IMR-90 (cell line): ENCODE measurements around the gene LRFN2. TPM values are rescaled to one million over a fixed set of nuclear protein-coding genes. Genes with fewer than 3 reads are reported as not detected.

Experiments
- ATAC-seq: fragments of 200-7000 bp; cut with Tn5 transposase; 2 replicates; pipeline ENCODE4 v1.9.1; 2020; ENCODE audit warnings: low read depth, mild to moderate bottlenecking, moderate library complexity
- BruUV-seq: library from RNA; stranded (reverse); fragments of 400-500 nt; replicated peaks from 2 replicates; lab custom pipeline; 2021; lab: Mats Ljungman, UMichigan
- CTCF ChIA-PET: fragments of 300-600 bp; formaldehyde crosslinking; extraction: SDS; loops from one replicate; lab custom pipeline; 2021; ENCODE audit warnings: antibody characterized with exemption; lab: Yijun Ruan, JAX
- POLR2A ChIA-PET: fragments of 300-600 bp; sonication (Branson Sonifier 250); formaldehyde crosslinking; loops from one replicate; lab custom pipeline; 2022; ENCODE audit warnings: antibody characterized with exemption; ENCODE audit not compliant: unreplicated experiment; lab: Charles Lee
- DNase-seq: peaks from one replicate; pipeline ENCODE4 v3.0.0; 2013
- H2AFZ ChIP-seq: replicated peaks from 2 replicates; pipeline ENCODE3; 2013; ENCODE audit warnings: low read length, mild to moderate bottlenecking; ENCODE audit not compliant: poor library complexity
- H2AK5ac ChIP-seq: 2 replicates; pipeline ENCODE4 v1.6.1; 2013; ENCODE audit warnings: low read depth, low read length, inconsistent platforms
- H2AK9ac ChIP-seq: replicated peaks from 2 replicates; pipeline ENCODE3; 2013; ENCODE audit warnings: mild to moderate bottlenecking, low read depth, low read length, moderate library complexity; ENCODE audit not compliant: poor library complexity
- H2BK120ac ChIP-seq: 2 replicates; pipeline ENCODE4 v1.6.1; 2013; ENCODE audit warnings: low read depth, low read length, inconsistent platforms
- H2BK15ac ChIP-seq: 3 replicates; pipeline ENCODE4 v1.6.1; 2013; ENCODE audit warnings: low read depth, low read length, inconsistent platforms
- H2BK20ac ChIP-seq: 2 replicates; pipeline ENCODE4 v1.6.1; 2013; ENCODE audit warnings: low read depth, mild to moderate bottlenecking, inconsistent platforms, low read length, moderate library complexity
- H2BK5ac ChIP-seq: 2 replicates; pipeline ENCODE4 v1.6.1; 2013; ENCODE audit warnings: mild to moderate bottlenecking, low read depth, low read length, inconsistent platforms; ENCODE audit not compliant: poor library complexity, severe bottlenecking
- H3K14ac ChIP-seq: replicated peaks from 2 replicates; pipeline ENCODE4 v1.6.1; 2013; ENCODE audit warnings: low read depth, low read length, inconsistent platforms
- H3K18ac ChIP-seq: 2 replicates; pipeline ENCODE4 v1.6.1; 2013; ENCODE audit warnings: low read depth, low read length, control low read depth
- H3K23ac ChIP-seq: 2 replicates; pipeline ENCODE4 v1.6.1; 2013; ENCODE audit warnings: low read depth, low read length, inconsistent platforms
- H3K27ac ChIP-seq: 2 replicates; pipeline ENCODE4 v1.5.1; 2013; ENCODE audit warnings: mild to moderate bottlenecking, control low read depth, low read length; ENCODE audit not compliant: insufficient read depth
- H3K27me3 ChIP-seq: 2 replicates; pipeline ENCODE4 v1.6.1; 2013; ENCODE audit warnings: low read length; ENCODE audit not compliant: control insufficient read depth, insufficient read depth
- H3K36me3 ChIP-seq: 2 replicates; pipeline ENCODE4 v1.6.1; 2013; ENCODE audit warnings: low read length, mixed read lengths; ENCODE audit not compliant: control insufficient read depth, insufficient read depth
- H3K4ac ChIP-seq: 2 replicates; pipeline ENCODE4 v1.6.1; 2013; ENCODE audit warnings: low read depth, low read length, inconsistent platforms
- H3K4me1 ChIP-seq: 2 replicates; pipeline ENCODE4 v1.6.1; 2013; ENCODE audit warnings: low read length, mixed read lengths; ENCODE audit not compliant: control insufficient read depth, insufficient read depth
- H3K4me2 ChIP-seq: 2 replicates; pipeline ENCODE4 v1.6.1; 2013; ENCODE audit warnings: low read depth, mild to moderate bottlenecking, control low read depth, low read length, moderate library complexity
- H3K4me3 ChIP-seq: 2 replicates; pipeline ENCODE4 v1.5.1; 2013; ENCODE audit warnings: low read depth, mild to moderate bottlenecking, control low read depth, low read length, moderate library complexity; ENCODE audit not compliant: insufficient read depth
- H3K56ac ChIP-seq: 2 replicates; pipeline ENCODE4 v1.6.1; 2013; ENCODE audit warnings: low read length, inconsistent platforms; ENCODE audit not compliant: insufficient read depth; ENCODE audit errors: extremely low read depth
- H3K79me1 ChIP-seq, 2 experiments: 2 replicates each; pipeline ENCODE4 v1.6.1; 2013; ENCODE audit warnings: low read length in 2 of 2, inconsistent platforms in 1 of 2, low read depth in 1 of 2
- H3K9ac ChIP-seq: 2 replicates; pipeline ENCODE4 v1.6.1; 2013; ENCODE audit warnings: low read depth, low read length, control low read depth
- H3K9me1 ChIP-seq: 2 replicates; pipeline ENCODE4 v1.6.1; 2013; ENCODE audit warnings: low read length, inconsistent platforms; ENCODE audit not compliant: insufficient read depth
- H3K9me3 ChIP-seq: 2 replicates; pipeline ENCODE4 v1.6.1; 2013; ENCODE audit warnings: low read length; ENCODE audit not compliant: control insufficient read depth, insufficient read depth
- H4K20me1 ChIP-seq: 2 replicates; pipeline ENCODE4 v1.6.1; 2013; ENCODE audit warnings: low read length, inconsistent platforms; ENCODE audit not compliant: insufficient read depth
- H4K5ac ChIP-seq: 2 replicates; pipeline ENCODE4 v1.6.1; 2013; ENCODE audit warnings: mild to moderate bottlenecking, low read depth, low read length, control low read depth
- H4K8ac ChIP-seq, 2 experiments: 2 replicates each; pipeline ENCODE4 v1.6.1; 2013; ENCODE audit warnings: low read depth in 2 of 2, low read length in 2 of 2, control low read depth in 1 of 2, inconsistent platforms in 1 of 2
- H4K91ac ChIP-seq: 2 replicates; pipeline ENCODE4 v1.6.1; 2013; ENCODE audit warnings: low read depth, low read length, inconsistent platforms; ENCODE audit not compliant: insufficient read depth
- CEBPB ChIP-seq: IDR thresholded peaks from 2 replicates; pipeline ENCODE4 v1.6.1; 2012; ENCODE audit warnings: low read depth, low read length, improper control_type of control experiment
- ELK1 ChIP-seq: fragments of 150-350 bp; IDR thresholded peaks from 2 replicates; pipeline ENCODE4 v1.6.1; 2016; ENCODE audit warnings: low read depth, mild to moderate bottlenecking, low read length, moderate library complexity, borderline replicate concordance
- FOS ChIP-seq: fragments of 150-350 bp; IDR thresholded peaks from 2 replicates; pipeline ENCODE4 v1.6.1; 2016; ENCODE audit warnings: low read depth, low read length
- MAFK ChIP-seq: IDR thresholded peaks from 2 replicates; pipeline ENCODE4 v1.6.1; 2012; ENCODE audit warnings: low read depth, low read length, improper control_type of control experiment
- MAZ ChIP-seq: IDR thresholded peaks from 2 replicates; pipeline ENCODE4 v1.6.1; 2012; ENCODE audit warnings: low read depth, mild to moderate bottlenecking, low read length, improper control_type of control experiment, moderate library complexity, borderline replicate concordance
- MXI1 ChIP-seq: IDR thresholded peaks from 2 replicates; pipeline ENCODE4 v1.6.1; 2012; ENCODE audit warnings: low read depth, mild to moderate bottlenecking, low read length, moderate library complexity, borderline replicate concordance
- NFE2L2 ChIP-seq: fragments of 150-350 bp; IDR thresholded peaks from 2 replicates; pipeline ENCODE4 v1.6.1; 2016; ENCODE audit warnings: low read depth, mild to moderate bottlenecking, low read length
- POLR2A ChIP-seq: IDR thresholded peaks from 2 replicates; pipeline ENCODE4 v1.6.1; 2012; ENCODE audit warnings: mild to moderate bottlenecking, low read depth, low read length
- RAD21 ChIP-seq: IDR thresholded peaks from 2 replicates; pipeline ENCODE4 v1.6.1; 2012; ENCODE audit warnings: low read length, improper control_type of control experiment
- RCOR1 ChIP-seq: IDR thresholded peaks from 2 replicates; pipeline ENCODE4 v1.6.1; 2012; ENCODE audit warnings: mild to moderate bottlenecking, low read length, improper control_type of control experiment; ENCODE audit not compliant: insufficient replicate concordance
- SMC3 ChIP-seq: fragments of 150-350 bp; IDR thresholded peaks from 2 replicates; pipeline ENCODE4 v1.6.1; 2016; ENCODE audit warnings: low read depth, mild to moderate bottlenecking, antibody characterized with exemption, low read length, moderate library complexity
- USF2 ChIP-seq: fragments of 150-350 bp; IDR thresholded peaks from 2 replicates; pipeline ENCODE4 v1.6.1; 2017; ENCODE audit warnings: mild to moderate bottlenecking, antibody characterized with exemption, low read length, low read depth
- WGBS, 2 experiments: methylation state at CpG; one replicate each; pipeline versions ENCODE4 v1.1.5 to v1.1.7; 2013; ENCODE audit warnings: missing lambda C conversion rate in 2 of 2; ENCODE audit not compliant: insufficient read length in 1 of 2; ENCODE audit errors: extremely low coverage in 2 of 2; 5-methylcytosine and 5-hydroxymethylcytosine counted together
- dilution Hi-C: fragments of 300-500 bp; cut with HindIII; formaldehyde crosslinking; loops from one replicate; pipeline ENCODE4 v1.14.3; 2018; ENCODE audit warnings: low sequenced_read_pairs; ENCODE audit not compliant: unreplicated experiment
- in situ Hi-C: fragments of 300-500 bp; cut with MboI; formaldehyde crosslinking; loops from 3 replicates; pipeline ENCODE4 v1.14.3; 2019; ENCODE audit warnings: low sequenced_read_pairs, inconsistent platforms, mixed read lengths
- intact Hi-C: fragments of 100-400 bp; cut with micrococcal nuclease; formaldehyde crosslinking; loops from 2 replicates; pipeline ENCODE4 v1.10.0; 2022
- polyA plus RNA-seq, 3 experiments: library from polyadenylated mRNA; depleted of rRNA; stranded (reverse); fragments of >200 nt; gene quantifications; 2 replicates each; pipeline ENCODE4 v1.2.3, GENCODE V29; 2012; ENCODE audit warnings: low replicate concordance in 1 of 3
- total RNA-seq: library from RNA; depleted of rRNA; stranded (reverse); fragments of >200 nt; gene quantifications from 2 replicates; pipeline ENCODE4 v1.2.3, GENCODE V29; 2012

The LRFN2 gene
- total and polyA plus RNA-seq, 2 of the 4 experiments (the other 2 are of a cell fraction) = not detected

DNA sequence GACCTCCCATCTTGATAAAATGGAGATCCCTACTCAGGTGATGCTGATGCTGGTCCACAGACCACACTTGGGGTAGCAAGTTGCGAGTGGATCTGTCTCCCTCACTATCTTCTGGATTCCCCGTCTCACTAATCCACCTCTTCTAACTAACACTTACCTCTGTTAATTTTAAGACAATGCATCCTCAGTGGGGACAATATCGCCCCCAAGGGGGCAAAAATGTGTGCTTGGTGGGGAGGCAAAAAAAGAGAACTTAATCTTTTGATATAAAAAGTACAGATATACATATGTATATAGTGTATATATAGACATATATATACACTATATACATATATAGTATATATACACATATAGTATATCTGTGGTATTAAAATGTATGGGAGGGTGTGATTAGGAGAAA, 4.3 kb downstream of the LRFN2 start:
- Histone ChIP-seq H3K9ac (no peak overlapping the region), H2AFZ (no peak overlapping the region), H2AK9ac (no peak overlapping the region), H3K36me3 (no peaks in the 10 kb centered on the region), H2BK20ac (no peak overlapping the region), H3K4ac (no peak overlapping the region), H3K18ac (no peak overlapping the region), H3K4me1 (no peaks in the 10 kb centered on the region), H3K79me1 (no peaks in the 10 kb centered on the region), H3K14ac (no peak overlapping the region), H4K91ac (no peak overlapping the region), H3K27me3 (peaks cover 27% of the 10 kb centered on the region), H4K8ac (no peak overlapping the region), H2BK15ac (no peak overlapping the region), H3K4me3 (no peak overlapping the region), H4K5ac (no peak overlapping the region), H4K20me1 (no peaks in the 10 kb centered on the region), H2AK5ac (no peak overlapping the region), H3K9me3 (no peaks in the 10 kb centered on the region), H2BK5ac (no peak overlapping the region), H3K9me1 (no peaks in the 10 kb centered on the region), H3K56ac (no peak overlapping the region), H3K4me2 (no peak overlapping the region), H3K27ac (no peak overlapping the region), H3K23ac (no peak overlapping the region), H2BK120ac (no peak overlapping the region)
- WGBS, 2 experiments = no CpG with 5 or more reads among the region's 3 CpGs
- CTCF ChIA-PET = no interaction called here
- dilution Hi-C loops = no loop called here
- ATAC-seq (no peak), DNase-seq (no peak)
- TF ChIP-seq CEBPB = no peak
- no peak for TF ChIP-seq RAD21
- TF ChIP-seq NFE2L2 = no peak
- TF ChIP-seq FOS = no peak
- TF ChIP-seq POLR2A = no peak
- no peak for TF ChIP-seq MAZ
- TF ChIP-seq MAFK = no peak
- no peak for TF ChIP-seq MXI1
- no peak for TF ChIP-seq USF2
- TF ChIP-seq RCOR1 = no peak
- TF ChIP-seq SMC3 = no peak
- TF ChIP-seq ELK1 = no peak
- POLR2A ChIA-PET = no interaction called here
- intact Hi-C loops = no loop called here
- in situ Hi-C loops = no loop called here
- no TSS peak for BruUV-seq
